Inferior parietal cortex (tissue), 1 donor: ENCODE results near the gene RNF133.
A peak's percentile ranks its signal among the peaks of the same experiment; 100 is the strongest.
"Not testable (repeated sequence)": the region's sequence is repeated elsewhere in the genome, so short reads cannot be mapped to it uniquely, and the experiment has no call there.

ENCODE experiments used
- DNase-seq: peaks from one replicate; pipeline ENCODE4 v3.0.0-alpha.2; 2016; ENCODE audit errors: extremely low spot score

Gene RNF133

DNA sequence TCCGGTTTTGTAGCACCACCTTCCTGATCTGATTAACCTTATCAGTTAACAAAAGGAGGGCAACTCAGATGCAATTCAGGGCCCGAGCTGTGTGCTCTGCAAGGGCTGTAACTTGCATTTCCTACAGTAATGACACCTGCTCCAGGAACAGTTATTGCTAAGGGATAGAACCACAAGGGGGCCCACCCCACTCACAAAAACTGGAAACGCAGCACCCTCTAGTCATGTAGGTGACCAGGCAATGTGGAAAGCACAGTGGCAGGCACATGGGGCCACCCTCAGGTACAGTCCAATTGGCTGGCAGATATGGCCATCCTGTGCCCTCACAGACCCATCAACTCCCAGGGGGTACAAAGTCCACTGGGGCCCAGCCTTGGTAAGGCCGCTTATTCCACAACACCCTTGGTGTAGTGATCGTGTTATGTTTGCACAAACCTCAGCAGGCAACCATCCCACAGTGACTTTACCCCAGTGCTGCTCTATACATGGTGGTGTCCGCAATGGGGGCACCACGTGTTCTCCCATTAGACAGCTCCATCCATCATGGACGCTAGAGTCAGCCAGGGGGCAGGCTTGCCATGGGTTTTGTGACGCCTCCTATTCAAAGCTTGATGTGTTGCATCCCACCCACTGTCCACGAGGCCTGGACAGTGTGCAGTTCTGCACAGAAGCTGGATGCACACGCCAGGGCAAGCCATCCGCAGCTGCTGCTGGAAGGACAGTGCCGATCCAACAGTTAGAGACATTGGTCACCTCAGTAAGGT, 9.4 kb downstream of the RNF133 start:
- DNase-seq = no peak

DNA sequence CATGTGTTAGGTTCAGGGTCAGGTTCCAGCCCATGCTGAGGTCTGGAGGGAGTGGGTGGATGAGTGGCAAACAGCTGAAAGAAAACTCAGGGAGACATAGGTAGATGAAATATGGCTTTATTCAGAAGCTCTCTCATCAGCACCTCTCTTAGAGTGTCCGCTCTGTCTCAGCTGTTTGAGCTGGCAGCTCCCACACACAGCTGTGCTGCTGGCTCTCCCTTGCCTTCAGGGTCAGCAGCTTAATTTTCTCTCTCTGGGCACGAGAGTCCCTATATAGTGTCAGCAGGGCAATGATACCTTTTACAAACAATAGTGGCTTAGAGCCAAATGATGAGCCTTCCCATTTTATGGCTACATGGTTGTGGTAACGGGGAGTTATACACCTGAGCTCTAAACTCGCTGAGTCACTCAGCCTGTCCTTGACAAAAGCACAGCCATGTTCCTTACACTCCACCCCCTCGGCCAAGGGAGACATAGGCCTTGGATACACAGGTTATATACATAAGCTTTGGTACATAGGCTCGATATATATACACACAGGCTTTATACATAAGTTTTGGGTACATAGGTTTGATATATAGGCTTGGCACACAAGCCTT, 10.4 kb downstream of the RNF133 start:
- DNase-seq = no peak

DNA sequence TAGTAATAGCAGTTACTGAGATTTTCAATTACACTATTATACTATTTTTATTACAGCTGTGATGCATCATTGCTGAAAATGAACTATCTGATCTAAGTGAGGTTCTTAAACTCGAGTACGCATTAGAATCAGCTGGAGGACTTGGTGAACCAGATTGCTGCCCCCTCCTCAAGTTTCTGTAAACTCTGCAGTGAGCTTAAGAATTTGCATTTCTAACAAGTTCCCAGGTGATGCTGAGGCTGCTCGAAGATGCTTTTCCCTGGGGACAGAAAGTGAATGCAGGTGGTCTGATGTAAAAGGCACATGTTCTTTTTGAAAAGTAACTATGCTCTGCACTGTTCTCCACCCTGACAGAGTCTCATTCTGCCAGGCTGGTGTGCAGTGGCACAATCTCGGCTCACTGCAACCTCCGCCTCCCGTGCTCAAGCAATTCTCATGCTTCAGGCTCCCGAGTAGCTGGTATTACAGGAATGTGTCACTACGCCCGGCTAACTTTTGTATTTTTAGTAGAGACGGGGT, 12.5 kb downstream of the RNF133 start:
- no peak for DNase-seq

DNA sequence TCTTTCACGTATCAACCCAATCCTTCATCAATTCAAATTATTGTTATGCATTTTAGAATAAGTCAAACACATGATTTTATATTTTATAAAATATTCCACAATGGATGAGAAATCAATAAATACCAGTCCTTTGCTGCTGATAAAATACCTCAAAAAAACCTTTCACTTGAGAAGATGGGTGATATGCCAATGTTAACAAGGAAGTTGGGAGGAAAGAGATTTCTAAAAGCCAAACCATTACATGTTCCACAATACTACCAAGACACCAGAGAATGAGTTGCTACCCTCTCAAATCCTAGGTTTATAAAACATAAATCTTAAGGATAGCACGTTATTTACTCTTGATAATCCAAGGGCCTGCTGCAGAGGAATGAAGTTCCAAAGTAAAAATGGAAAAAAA, 14.4 kb downstream of the RNF133 start:
- no peak for DNase-seq

DNA sequence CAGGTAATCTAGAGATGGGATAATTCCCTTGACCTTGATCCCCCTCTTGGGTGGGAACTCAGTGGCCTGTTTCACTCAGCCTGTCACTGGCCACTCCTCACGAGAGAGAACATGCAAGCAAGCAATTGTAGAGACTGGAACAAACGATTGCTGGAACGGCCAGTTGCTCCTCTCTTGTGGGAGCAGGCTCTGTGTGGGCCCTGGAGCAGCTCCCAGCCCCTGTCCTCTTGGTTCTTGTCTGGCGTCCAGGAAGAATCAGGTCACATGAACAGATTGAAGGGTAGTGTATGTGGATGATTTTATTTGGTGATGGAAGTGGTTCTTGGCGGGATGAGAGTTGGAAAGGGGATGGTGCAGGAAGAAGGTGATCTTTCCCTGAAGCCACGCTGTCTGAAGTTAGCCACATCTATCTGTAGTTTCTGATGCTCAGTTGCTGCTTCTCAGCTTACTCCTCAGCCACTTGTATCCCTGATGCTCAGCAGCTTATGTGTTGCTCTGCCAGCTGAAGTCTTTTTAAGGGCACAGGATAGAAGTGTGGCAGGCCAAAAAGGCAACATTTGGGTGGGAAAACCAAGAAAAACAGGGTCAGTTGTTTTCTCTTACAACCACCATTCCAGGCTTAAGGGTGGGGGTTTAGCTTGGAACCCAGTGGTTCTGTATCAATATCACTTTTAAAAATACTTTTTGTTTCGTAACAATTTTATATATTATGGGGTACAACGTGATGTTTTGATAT, 15.9 kb downstream of the RNF133 start:
- DNase-seq = no peak

DNA sequence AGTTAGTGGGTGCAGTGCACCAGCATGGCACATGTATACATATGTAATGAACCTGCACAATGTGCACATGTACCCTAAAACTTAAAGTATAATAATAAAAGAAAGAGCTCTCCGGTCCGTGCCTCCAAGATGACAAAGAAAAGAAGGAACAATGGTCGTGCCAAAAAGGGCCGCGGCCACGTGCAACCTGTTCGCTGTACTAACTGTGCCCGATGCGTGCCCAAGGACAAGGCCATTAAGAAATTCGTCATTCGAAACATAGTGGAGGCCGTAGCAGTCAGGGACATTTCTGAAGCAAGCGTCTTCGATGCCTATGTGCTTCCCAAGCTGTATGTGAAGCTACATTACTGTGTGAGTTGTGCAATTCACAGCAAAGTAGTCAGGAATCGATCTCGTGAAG, 17.7 kb downstream of the RNF133 start:
- not testable (repeated sequence) for DNase-seq

DNA sequence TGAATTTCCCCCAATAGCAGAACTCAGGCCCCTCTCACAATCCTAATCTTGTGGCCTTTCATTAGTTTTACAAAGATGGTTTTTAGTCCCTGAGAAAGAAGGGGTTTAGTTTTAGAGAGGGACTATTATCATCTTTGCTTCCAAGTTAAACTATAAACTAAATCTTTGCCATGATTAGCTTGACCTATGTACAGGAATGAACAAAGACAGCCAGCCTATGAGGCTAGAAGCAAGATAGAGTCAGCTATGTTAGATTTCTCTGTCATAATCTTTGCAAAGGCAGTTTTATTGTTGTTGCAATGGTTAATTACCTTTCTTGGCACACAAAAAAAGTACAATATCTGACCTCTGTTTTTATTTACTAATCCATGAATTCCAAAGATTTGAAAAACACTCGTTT, 19.1 kb downstream of the RNF133 start:
- DNase-seq = no peak

DNA sequence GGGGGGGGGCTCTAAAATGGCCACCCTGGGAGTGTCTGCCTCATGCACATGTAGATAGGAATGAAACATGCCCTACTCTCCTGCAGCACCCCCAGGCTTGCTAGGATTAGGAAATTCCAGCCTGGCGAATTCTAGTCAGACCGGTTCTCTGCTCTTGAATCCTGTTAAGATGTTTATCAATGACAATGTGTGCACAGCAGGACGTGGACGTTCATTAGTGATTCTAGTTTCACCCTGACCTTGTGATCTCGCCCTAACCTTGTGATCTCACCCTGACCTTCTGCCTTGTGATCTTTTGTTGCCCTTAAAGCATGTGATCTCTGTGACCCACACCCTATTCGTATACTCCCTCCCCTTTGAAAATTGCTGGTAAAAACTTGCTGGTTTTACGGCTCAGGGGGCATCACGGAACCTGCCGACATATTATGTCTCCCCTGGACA, 19.6 kb downstream of the RNF133 start:
- DNase-seq = not testable (repeated sequence)

DNA sequence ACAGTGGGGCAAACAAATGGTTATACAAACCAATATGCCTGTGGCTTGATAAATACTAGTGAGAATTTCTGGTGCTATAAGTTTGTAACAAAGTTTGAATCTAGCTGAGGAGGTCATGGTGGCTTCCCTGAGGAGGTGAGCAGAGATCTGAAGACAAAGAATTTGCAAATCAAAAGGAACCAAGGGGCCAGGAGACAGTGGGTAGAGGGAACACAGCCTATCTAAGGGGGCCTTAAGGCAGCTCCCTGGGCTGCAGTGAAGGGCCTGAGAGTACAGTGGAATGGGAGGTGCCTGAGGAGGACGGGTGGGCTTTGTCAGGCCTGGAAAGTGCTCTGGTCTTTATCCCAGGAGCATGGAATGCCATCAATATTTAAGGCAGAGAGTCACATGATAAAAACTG, 21.8 kb downstream of the RNF133 start:
- no peak for DNase-seq

DNA sequence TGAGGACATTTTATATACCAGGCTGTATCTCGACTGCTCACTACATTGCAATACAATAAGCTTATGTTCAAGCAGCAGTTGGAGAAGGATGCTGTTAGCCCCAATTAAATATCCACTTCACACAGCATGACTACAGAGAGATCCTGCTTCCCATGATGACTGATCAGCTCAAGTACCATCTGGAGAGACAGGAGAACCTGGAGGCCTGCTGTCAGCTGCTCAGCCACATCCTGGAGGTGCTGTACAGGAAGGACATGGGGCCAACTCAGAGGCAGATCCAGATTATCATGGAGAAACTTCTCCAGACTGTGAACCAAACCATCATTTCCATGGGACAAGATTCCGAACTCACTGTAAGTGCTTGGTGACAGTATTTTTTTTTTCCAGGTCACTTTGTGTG, 22.5 kb downstream of the RNF133 start:
- DNase-seq = no peak

DNA sequence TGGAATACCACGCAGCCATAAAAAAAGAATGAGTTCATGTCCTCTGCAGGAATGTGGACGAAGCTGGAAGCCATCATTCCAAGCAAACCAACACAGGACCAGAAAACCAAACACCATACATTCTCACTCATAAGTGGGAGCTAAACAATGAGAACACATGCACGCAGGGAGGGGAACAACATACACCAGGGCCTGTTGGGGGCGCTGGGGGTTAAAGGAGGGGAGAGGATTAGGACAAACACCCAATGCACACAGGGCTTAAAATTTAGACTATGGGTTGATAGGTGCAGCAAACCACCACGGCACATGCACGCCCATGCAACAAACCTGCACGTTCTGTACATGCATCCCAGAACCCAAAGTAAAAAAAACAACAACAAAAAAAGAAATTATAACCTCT, 23.3 kb downstream of the RNF133 start:
- DNase-seq = no peak

DNA sequence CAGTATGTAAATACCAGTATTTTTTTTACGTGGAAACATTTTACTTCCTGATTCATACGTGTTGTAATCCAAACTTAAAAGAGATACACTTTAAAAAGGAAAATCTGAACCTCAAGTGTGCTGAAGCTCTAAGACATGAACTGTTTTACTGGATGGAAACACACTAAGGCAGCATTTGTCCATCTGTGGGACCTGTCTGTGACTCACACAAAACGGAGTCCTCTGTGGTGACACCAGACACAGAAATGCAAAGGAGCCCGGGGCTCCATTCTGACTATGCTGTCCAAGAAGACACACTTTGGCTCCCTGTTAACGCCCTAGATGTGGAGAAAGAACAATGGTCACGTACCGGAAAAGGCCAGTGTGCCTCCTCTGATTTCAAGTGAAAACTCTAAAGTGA, 23.9 kb downstream of the RNF133 start:
- no peak for DNase-seq

DNA sequence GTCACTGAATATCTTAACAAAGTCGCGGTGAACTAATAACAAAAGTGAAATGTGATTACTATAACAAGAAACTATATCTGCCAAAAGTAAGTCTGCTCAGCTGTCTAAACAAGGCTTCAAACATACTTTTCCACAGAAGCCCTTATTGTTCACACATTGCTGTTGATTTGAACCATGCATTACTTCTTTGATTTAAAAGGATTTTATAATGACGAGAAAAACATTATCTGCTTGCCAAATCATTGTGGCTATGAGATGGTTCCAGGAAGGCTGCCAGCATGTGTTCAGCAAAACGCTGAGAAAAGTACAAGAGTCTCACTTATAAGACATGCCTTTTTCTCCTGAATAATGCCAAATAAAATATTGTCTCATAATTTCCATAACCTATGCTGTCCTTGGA, 24.4 kb downstream of the RNF133 start:
- peak; percentile 53 for DNase-seq

DNA sequence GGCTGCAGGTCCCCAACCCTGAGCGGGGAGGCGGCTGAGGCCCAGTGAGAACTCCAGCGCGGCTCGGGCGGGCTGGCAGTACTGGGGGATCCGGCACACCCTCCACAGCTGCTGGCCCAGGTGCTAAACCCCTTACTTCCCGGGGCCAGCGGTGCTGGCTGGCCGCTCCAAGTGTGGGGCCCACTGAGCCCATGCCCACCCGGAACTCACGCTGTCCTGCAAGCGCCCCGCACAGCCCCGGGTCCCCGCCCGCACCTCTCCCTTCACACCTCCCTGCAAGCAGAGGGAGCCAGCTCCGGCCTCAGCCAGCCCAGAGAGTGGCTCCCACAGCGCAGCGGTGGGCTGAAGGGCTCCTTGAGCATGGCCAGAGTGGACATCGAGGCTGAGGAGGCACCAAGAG, 25.0 kb downstream of the RNF133 start:
- no peak for DNase-seq

DNA sequence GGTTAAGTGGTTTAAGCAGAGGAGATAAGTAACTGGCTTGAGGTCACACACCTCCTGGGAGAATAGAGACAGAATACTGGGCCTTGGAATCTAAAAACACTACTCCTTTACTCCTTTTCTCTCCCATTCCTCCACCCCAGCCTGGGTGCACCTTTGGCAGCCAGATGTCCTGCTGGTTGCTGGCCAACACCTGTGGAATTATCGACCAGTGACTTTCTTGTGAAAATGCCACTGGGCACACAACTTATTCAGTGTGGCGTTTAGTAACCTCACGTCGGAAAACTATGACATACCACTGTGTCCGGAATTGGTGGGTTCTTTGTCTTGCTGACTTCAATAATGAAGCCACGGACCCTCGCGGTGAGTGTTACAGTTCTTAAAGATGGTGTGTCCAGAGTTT, 26.4 kb downstream of the RNF133 start:
- DNase-seq = no peak

DNA sequence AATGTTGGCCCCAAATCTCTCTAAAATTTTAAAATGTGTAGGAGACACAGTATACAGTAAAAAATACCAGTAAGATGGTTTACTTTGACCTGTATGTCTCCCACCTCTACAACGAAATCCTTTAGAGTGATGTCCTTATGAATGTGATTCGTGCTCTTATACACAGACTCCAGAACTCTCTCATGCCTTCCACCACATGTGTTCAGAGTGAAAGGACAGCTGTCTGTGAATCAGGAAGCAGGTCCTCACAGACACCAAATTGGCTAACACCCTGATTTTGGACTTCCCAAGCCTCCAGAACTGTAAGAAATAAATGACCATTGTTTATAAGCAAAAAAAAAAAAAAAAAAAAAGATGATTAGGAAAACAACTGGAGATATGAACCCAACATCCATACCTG, 35.2 kb downstream of the RNF133 start:
- no peak for DNase-seq

DNA sequence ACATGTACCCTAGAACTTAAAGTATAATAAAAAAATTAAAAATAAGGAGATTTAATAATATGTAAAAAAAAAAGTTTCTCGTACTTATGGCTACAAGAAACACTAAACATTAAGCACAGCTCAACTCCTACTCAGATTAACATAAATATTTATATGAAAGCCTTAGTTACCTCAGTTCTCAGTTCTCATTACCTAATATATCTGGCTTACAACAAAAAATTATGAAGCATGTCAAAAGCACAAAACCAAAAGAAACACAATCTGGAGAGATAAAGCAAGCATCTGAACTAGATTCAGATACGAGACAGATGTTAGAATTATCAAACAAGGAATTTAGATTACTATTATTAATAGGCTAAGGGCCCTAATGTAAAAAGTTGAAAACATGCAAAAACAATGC, 40.1 kb downstream of the RNF133 start:
- no peak for DNase-seq

DNA sequence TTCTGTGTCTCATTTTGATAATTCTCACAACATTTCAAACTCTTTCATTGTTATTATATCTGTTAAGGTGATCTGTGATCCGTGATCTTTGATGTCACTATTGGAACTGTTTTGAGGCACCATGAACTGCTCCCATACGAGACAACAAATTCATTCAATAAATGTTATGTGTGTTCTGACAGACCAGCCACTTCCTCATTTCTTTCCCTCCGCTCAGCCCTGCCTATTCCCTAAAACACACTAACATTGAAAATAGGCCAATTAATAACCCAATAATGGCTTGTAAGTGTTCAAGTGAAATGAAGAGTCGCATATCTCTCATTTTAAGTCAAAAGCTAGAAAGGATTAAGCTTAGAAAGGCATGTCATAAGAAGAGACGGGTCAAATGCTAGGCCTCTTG, 45.2 kb downstream of the RNF133 start:
- no peak for DNase-seq

DNA sequence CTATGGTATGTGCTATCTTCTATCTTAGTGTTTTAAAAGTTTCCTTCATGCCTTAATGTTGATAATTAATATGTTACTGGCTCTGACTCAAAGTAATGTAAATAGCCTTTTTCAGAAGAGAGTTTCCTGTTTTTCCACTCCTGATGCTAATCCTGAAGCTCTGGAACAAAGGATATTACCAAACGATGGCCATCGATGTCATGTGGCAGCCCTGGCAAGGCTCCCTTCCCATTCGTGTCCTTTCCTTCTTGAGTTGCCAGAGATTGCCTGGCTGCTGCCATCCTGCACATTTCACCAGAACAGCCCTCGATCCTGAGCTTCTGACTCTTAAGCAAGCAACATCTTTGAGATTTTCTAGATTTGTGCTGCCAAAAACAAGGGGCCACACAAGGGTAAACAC, 46.0 kb downstream of the RNF133 start:
- no peak for DNase-seq

DNA sequence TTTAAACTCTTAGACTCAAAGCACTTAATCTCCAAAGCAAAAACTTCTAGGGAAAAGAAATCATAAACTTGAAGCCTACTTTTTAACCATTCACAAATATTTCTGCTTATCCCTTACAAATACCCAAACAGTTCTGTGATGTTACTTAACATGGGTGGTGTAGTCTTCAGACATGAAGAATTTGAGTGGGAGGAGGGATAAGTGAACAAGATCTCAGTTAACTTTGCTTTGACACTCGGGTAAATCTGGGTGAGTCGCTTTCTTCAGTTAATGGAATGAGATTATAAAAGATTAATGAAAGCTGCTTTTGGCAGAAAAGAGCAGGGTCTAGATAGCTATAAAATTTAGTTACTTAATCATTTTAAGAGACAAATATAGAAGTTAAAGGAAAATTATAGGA, 47.5 kb downstream of the RNF133 start:
- no peak for DNase-seq
